ENCODE results near the gene LHFPL2. TPM values are rescaled to one million over a fixed set of nuclear protein-coding genes. Genes with fewer than 3 reads are reported as not detected.

The LHFPL2 gene
- total and polyA plus RNA-seq, 2 experiments from 2014 or later, result 10.6 to 50.8 TPM

GRCh38 chr5:78562714-78563330 is 85.8 kb downstream of the LHFPL2 start:
- Histone ChIP-seq H3K4me3 (no peak overlapping the region), H3K27ac (ENCODE audit: low read depth) (no peak overlapping the region), H3K4me2 (no peak overlapping the region), H3K4me1 (ENCODE audit: insufficient read depth) (peaks cover 9% of the 10 kb centered on the region), H3K9me2 (ENCODE audit: insufficient read depth) (no peaks in the 10 kb centered on the region), H4K20me1 (replicated peaks; ENCODE audit: insufficient read depth) (peaks cover 9% of the 10 kb centered on the region), H3K79me2 (replicated peaks; ENCODE audit: insufficient read depth) (peaks cover 43% of the 10 kb centered on the region), H3K27me3 (ENCODE audit: insufficient read depth) (no peaks in the 10 kb centered on the region), H3F3A (replicated peaks; ENCODE audit: low read depth) (no peaks in the 10 kb centered on the region), H3K36me3 (ENCODE audit: insufficient read depth) (no peaks in the 10 kb centered on the region), H2AFZ (no peak overlapping the region)
- no peak overlapping the region for H3K4me3 Mint-ChIP-seq
- H3K9me3 Mint-ChIP-seq, result no peaks in the 10 kb centered on the region
- DNase-seq (ENCODE audit: low spot score) (no peak), ATAC-seq (no peak)
- TF ChIP-seq EZH2 (IDR thresholded peaks at IDR 0.05; ENCODE audit: low read depth, unreplicated experiment), result no peak
- no peak for TF ChIP-seq CREB1 (CRISPR knock-in tag; IDR thresholded peaks at IDR 0.05; ENCODE audit: low read depth)
- TF ChIP-seq ETS1 (IDR thresholded peaks at IDR 0.05), result no peak
- TF ChIP-seq POLR2AphosphoS5 (IDR thresholded peaks at IDR 0.05; ENCODE audit: low read depth), result no peak
- no peak for TF ChIP-seq NANOG (IDR thresholded peaks at IDR 0.05; ENCODE audit: borderline replicate concordance)
- TF ChIP-seq EZH2phosphoT487 (IDR thresholded peaks at IDR 0.05; ENCODE audit: unreplicated experiment), result no peak
- H3K27ac Mint-ChIP-seq, result 0 out of 2 replicates have a peak overlapping the region, but pooled peaks have one; percentile 50
- H3K4me1 Mint-ChIP-seq, result peaks cover 22% of the 10 kb centered on the region; the same call in 2 of the 3 replicates
- no peaks in the 10 kb centered on the region for H3K27me3 Mint-ChIP-seq (ENCODE audit: insufficient read depth, low read depth, poor library complexity)
- peaks cover 14% of the 10 kb centered on the region; the same call in 1 of the 3 replicates for H3K36me3 Mint-ChIP-seq (ENCODE audit: low read depth)

- no peak for TF ChIP-seq STAT1 (IDR thresholded peaks at IDR 0.05; ENCODE audit: unreplicated experiment)
- no peak for TF ChIP-seq ZNF331 (CRISPR knock-in tag; IDR thresholded peaks at IDR 0.05; ENCODE audit: low read depth)
- TF ChIP-seq REST (IDR thresholded peaks at IDR 0.05; ENCODE audit: unreplicated experiment), result no peak
- TF ChIP-seq POLR2AphosphoS5 (IDR thresholded peaks at IDR 0.05; ENCODE audit: low read depth), result no peak
- no peak for TF ChIP-seq CREB1 (CRISPR knock-in tag; IDR thresholded peaks at IDR 0.05; ENCODE audit: low read depth)
- TF ChIP-seq ZNF114 (CRISPR knock-in tag; IDR thresholded peaks at IDR 0.05), result no peak
- no peak for TF ChIP-seq ZNF462 (CRISPR knock-in tag; IDR thresholded peaks at IDR 0.05)
- no peaks in the 10 kb centered on the region for H3K27me3 ChIP-seq (ENCODE audit: insufficient read depth)
- peaks cover 5% of the 10 kb centered on the region; the same call in 1 of the 2 replicates for H3K4me1 ChIP-seq (ENCODE audit: insufficient read depth)
- no peaks in the 10 kb centered on the region for H3F3A ChIP-seq (replicated peaks; ENCODE audit: low read depth)
- H3K79me2 ChIP-seq (replicated peaks; ENCODE audit: insufficient read depth), result peaks cover 40% of the 10 kb centered on the region
- peaks cover 9% of the 10 kb centered on the region for H4K20me1 ChIP-seq (replicated peaks; ENCODE audit: insufficient read depth)
- Mint-ChIP-seq H3K27me3 (ENCODE audit: insufficient read depth, low read depth, poor library complexity) (no peaks in the 10 kb centered on the region), H3K27ac (peak overlapping the region; percentile 59), H3K9me3 (no peaks in the 10 kb centered on the region), H3K4me3 (no peak overlapping the region), H3K4me1 (peaks cover 20% of the 10 kb centered on the region; the same call in 2 of the 3 replicates), H3K36me3 (ENCODE audit: low read depth) (peaks cover 14% of the 10 kb centered on the region; the same call in 1 of the 3 replicates)
- H3K9me2 ChIP-seq (ENCODE audit: insufficient read depth), result no peaks in the 10 kb centered on the region
- no peak overlapping the region for H3K4me3 ChIP-seq
- H3K27ac ChIP-seq (ENCODE audit: low read depth), result no peak overlapping the region
- H3K36me3 ChIP-seq (ENCODE audit: insufficient read depth), result no peaks in the 10 kb centered on the region
- H3K4me2 ChIP-seq, result no peak overlapping the region
- H2AFZ ChIP-seq, result no peak overlapping the region
- no peak for DNase-seq (ENCODE audit: low spot score)
- ATAC-seq, result no peak
Observed at GRCh38 chr5:78562001-78562400, 86.6 kb downstream of the LHFPL2 start.
